Activated CD8-positive, alpha-beta T cell treated with anti-CD3 and anti-CD28 coated beads, Interleukin-2, amount 10 ng/mL, durations not matched to agents 7 days and 5 days (primary cell): ENCODE results near the gene TERT. TPM values are rescaled to one million over a fixed set of nuclear protein-coding genes. Genes with fewer than 3 reads are reported as not detected.

ENCODE experiments used
- ATAC-seq: fragments of 150-1000 bp; cut with Tn5 transposase; one replicate; pipeline ENCODE4 v1.10.0; 2021; ENCODE audit warnings: moderate library complexity
- CTCF ChIA-PET: fragments of 350-600 bp; sonication (Branson Sonifier 250); formaldehyde crosslinking; loops from one replicate; lab custom pipeline; 2021; ENCODE audit warnings: antibody characterized with exemption; lab: Charles Lee
- POLR2A ChIA-PET: fragments of 350-600 bp; sonication (Branson Sonifier 250); formaldehyde crosslinking; loops from one replicate; lab custom pipeline; 2021; ENCODE audit warnings: antibody characterized with exemption; lab: Charles Lee
- DNase-seq: peaks from one replicate; pipeline ENCODE4 v3.0.0-alpha.2; 2020
- H3K27ac Mint-ChIP-seq: one replicate; pipeline ENCODE4 v1.8.0; 2021; ENCODE audit warnings: mild to moderate bottlenecking, mixed read lengths
- H3K27me3 Mint-ChIP-seq: one replicate; pipeline ENCODE4 v1.8.0; 2021; ENCODE audit warnings: low read depth, mixed read lengths
- H3K36me3 Mint-ChIP-seq: one replicate; pipeline ENCODE4 v1.8.0; 2021; ENCODE audit warnings: low read depth, mixed read lengths
- H3K4me1 Mint-ChIP-seq: one replicate; pipeline ENCODE4 v1.8.0; 2021; ENCODE audit warnings: low read depth, mixed read lengths
- H3K4me3 Mint-ChIP-seq: one replicate; pipeline ENCODE4 v1.8.0; 2021; ENCODE audit warnings: mild to moderate bottlenecking, mixed read lengths
- H3K9me3 Mint-ChIP-seq: one replicate; pipeline ENCODE4 v1.8.0; 2022; ENCODE audit warnings: mixed read lengths; ENCODE audit not compliant: insufficient read depth
- total RNA-seq, 2 experiments: library from RNA; stranded (reverse); gene quantifications; one replicate each; pipeline ENCODE4 v1.2.3, GENCODE V29; 2021

TERT gene
- total RNA-seq, 2 experiments from 2014 or later, result 0.29 to 0.44 TPM

DNA sequence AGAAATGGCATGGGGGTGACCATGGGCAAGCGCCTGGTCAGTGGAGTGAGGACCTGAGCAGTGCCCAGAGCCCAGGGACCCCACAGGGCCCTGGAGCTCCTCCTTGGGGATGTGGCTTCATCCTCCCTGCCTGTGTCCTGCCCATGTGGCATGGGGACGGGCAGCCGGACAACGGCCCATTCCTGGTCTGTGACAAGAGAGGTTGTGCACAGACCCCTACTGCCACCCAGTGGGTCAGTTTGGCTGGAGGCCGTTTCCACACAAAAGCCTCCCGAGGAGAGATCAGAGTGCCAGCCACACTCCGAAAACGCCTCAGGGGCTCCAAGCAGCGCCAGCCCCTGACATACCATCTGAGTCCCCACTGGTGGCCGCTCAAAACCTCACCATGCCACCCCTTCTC lies 49.9 kb downstream of the TERT start:
- peaks cover 7% of the 10 kb centered on the region for H3K27me3 Mint-ChIP-seq
- DNase-seq (no peak), ATAC-seq (no peak)
- no peaks in the 10 kb centered on the region for H3K4me1 Mint-ChIP-seq
- H3K36me3 Mint-ChIP-seq, result no peaks in the 10 kb centered on the region
- POLR2A ChIA-PET, result interaction anchor here (1.1 kb wide), 1 partner anchor 12 kb away, joined by 3 read pairs; no protein-coding TSS in a partner anchor
- no peak overlapping the region for H3K4me3 Mint-ChIP-seq
- no peak overlapping the region for H3K27ac Mint-ChIP-seq
- CTCF ChIA-PET, result no interaction called here
- H3K9me3 Mint-ChIP-seq, result no peaks in the 10 kb centered on the region

DNA sequence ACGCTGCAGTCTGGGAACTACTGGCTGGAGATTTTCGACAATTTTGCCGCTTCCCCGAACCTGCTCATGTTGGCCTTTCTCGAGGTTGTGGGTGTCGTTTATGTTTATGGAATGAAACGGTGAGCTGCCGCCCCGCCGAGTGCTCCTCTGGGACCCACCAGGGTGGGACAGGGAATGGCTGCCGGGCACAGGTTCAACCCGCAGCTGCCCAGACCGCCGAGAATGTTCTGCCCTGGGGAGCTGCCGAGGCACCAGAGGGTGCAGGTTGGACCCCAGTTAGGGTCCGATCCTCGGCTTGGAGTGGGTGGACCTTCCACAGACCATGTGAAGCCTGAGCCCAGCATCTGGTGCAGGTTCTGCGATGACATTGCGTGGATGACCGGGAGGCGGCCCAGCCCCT lies 50.6 kb downstream of the TERT start:
- Mint-ChIP-seq H3K27ac (no peak overlapping the region), H3K9me3 (no peaks in the 10 kb centered on the region), H3K36me3 (no peaks in the 10 kb centered on the region), H3K27me3 (peaks cover 7% of the 10 kb centered on the region), H3K4me3 (no peak overlapping the region), H3K4me1 (no peaks in the 10 kb centered on the region)
- no peak for ATAC-seq
- ChIA-PET CTCF (no interaction called here), POLR2A (interaction anchor here (1.1 kb wide), 1 partner anchor 13 kb away, joined by 3 read pairs; no protein-coding TSS in a partner anchor)
- DNase-seq, result no peak

DNA sequence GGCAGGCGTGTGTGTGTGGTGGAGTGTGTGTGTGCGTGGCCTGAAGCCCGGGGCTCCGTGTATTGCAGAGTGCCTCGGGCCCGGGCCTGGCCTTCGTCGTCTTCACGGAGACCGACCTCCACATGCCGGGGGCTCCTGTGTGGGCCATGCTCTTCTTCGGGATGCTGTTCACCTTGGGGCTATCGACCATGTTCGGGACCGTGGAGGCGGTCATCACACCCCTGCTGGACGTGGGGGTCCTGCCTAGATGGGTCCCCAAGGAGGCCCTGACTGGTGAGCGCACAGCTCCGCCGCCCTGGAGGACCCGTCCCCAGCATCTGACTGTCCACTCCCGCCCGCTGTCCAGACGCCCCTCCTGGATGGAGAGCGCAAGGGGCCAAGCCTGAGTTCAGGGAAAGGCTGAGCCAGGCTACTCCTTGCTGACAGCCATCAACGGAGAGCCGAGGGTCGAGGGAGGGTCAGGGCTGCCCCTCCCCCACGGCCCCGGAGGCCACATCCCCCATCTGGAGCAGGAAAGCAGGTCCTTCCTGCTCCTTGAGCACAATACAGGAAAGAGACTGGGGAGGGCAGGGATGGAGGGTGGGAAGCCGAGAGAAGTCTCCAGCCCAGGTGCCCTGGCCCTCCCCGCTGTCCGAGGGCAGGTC lies 51.3 kb downstream of the TERT start:
- H3K9me3 Mint-ChIP-seq, result no peaks in the 10 kb centered on the region
- no peak overlapping the region for H3K27ac Mint-ChIP-seq
- peaks cover 7% of the 10 kb centered on the region for H3K27me3 Mint-ChIP-seq
- H3K4me1 Mint-ChIP-seq, result no peaks in the 10 kb centered on the region
- no peaks in the 10 kb centered on the region for H3K36me3 Mint-ChIP-seq
- DNase-seq, result no peak
- POLR2A ChIA-PET, result no interaction called here
- no peak overlapping the region for H3K4me3 Mint-ChIP-seq
- CTCF ChIA-PET, result no interaction called here
- ATAC-seq, result no peak

DNA sequence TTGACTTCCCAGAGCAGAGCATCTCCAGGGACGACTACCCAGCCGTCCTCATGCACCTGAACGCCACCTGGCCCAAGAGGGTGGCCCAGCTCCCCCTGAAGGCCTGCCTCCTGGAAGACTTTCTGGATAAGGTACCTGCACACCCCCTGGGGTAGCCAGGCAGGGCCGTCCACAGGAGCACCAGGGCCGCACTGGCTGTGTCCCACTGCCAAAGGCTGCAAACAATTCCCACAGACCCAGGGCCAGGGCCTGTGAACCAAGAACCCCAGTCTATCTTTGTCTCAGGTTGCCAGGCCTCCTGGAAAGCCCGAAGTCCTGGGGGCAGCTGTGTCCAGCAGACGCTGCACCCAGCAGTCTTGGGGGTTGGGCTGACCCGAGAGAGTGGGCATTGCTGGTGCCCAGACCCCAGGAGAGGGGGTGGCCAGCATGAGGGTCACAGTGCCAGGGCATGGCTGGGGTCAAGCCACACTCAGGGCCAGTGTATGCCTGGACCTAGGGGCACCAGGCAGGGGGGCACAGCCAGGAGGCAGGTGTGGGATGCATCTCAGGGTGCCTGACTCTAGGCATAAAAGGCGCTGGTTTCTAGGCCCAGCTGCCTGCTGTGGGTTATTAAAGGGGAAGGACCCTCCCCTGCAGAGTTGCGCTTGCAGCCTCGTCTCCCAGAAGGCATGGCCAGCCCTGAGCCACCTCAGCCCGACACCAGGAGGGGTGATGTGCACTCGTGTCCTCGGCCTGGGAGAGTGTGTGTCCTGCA lies 52.0 kb downstream of the TERT start:
- no peak for DNase-seq
- CTCF ChIA-PET, result no interaction called here
- H3K27me3 Mint-ChIP-seq, result peaks cover 7% of the 10 kb centered on the region
- no peaks in the 10 kb centered on the region for H3K9me3 Mint-ChIP-seq
- no peak overlapping the region for H3K27ac Mint-ChIP-seq
- ATAC-seq, result no peak
- H3K4me3 Mint-ChIP-seq, result no peak overlapping the region
- POLR2A ChIA-PET, result interaction anchor here (0.5 kb wide), 1 partner anchor 299 kb away, joined by 3 read pairs; no protein-coding TSS in a partner anchor
- H3K4me1 Mint-ChIP-seq, result no peaks in the 10 kb centered on the region
- no peaks in the 10 kb centered on the region for H3K36me3 Mint-ChIP-seq

DNA sequence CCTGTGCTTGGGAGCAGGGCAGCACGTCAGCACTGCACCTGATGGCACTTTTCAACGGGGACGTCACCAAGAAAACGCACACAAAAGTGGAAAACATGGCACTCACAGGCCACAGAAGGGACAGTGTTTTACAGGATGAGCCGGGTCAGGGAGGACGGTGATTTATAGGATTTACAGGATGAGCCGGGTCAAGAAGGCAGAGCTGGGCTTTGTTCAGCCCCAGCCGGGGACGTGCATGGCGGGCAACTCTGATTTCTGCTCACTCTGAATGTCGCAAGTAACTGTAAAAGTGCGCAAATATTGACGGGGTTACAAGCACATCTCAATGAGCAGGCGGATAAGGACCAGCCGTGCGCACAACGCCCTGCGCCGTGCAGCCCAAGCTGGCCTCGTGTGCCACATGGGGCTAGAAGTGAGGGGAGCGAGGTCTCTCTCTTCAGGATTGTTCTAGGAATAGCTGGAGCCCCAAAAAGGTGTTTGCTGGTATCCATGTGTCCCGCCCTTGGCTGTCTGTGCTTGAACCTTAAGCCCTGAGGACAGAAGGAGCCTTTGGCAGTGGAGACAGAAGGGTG lies 53.3 kb downstream of the TERT start:
- ChIA-PET POLR2A (no interaction called here), CTCF (no interaction called here)
- Mint-ChIP-seq H3K36me3 (no peaks in the 10 kb centered on the region), H3K27me3 (no peaks in the 10 kb centered on the region), H3K9me3 (no peaks in the 10 kb centered on the region), H3K27ac (no peak overlapping the region), H3K4me1 (no peaks in the 10 kb centered on the region), H3K4me3 (no peak overlapping the region)
- DNase-seq (no peak), ATAC-seq (no peak)

DNA sequence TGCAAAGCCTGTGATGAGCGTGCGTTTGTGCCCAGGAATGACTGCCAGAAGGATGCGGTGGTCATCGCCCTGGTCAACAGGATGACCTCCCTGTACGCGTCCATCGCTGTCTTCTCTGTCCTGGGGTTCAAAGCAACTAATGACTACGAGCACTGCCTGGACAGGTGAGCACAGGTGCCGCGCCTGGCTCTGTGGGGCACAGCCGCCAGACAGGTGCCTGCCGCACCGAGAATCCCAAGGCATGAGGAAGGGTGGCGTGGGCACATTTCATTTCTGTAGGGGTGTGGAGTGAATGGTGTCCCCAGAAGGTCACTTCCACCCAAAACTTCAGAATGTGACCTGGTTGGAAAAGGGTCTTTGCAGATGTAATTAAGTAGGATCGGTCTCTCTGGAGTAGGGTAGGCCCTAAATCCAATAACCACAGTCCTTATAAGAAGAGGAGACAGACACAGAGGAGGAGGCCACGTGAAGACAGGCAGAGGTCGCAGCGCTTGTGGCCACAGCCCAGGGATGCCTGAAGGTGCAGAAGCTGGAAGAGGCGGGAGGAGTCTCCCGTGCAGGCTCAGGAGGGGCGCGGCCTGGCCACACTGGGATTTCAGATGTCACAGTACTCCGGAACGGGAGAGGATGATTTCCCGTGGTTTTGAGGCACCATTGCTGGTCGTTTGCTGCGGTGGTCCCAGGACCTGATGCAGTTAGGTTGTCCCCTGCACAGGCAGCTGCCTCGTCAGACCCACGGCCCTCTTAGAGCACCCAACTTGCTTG lies 54.2 kb downstream of the TERT start:
- CTCF ChIA-PET, result no interaction called here
- Mint-ChIP-seq H3K9me3 (peaks cover 6% of the 10 kb centered on the region), H3K4me1 (no peaks in the 10 kb centered on the region), H3K27me3 (no peaks in the 10 kb centered on the region), H3K27ac (no peak overlapping the region), H3K36me3 (no peaks in the 10 kb centered on the region), H3K4me3 (no peak overlapping the region)
- ATAC-seq, result no peak
- POLR2A ChIA-PET, result no interaction called here
- no peak for DNase-seq

DNA sequence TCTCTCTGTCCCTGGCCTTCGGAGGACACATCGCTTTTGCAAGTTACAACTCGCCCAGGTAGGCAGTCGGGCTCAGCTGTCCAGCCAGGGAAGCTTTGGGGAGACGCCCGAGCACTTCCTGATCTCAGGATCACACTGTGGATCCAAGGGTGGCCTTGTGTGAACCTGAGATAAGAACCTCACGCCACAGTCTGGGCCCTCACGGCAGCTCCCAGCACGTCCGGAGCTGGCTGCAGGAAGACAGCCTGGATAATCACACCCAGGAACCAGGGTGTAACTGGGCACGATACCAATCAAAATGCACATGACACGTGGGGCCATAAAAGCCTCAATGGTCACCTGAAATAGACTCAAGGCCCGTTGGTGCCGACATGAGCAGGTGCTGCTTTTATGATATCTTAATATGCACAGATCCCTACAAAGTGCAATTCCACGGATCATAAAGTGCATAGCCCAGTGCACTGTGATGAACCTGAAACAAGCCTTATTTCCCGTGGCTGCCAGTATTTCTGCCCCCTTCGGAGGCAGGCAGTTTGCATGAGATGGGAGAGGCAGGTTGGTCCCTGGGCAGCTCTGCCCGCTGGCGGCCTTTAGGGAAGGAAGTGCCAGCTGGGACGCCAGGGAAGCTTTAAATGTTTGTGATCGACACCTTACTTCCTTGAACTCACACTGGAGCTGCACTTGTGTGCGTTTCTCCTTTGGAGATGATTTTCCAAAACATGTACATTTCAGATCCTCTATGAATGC lies 55.2 kb downstream of the TERT start:
- ChIA-PET CTCF (no interaction called here), POLR2A (no interaction called here)
- Mint-ChIP-seq H3K27me3 (no peaks in the 10 kb centered on the region), H3K4me1 (no peaks in the 10 kb centered on the region), H3K36me3 (no peaks in the 10 kb centered on the region), H3K4me3 (no peak overlapping the region), H3K27ac (no peak overlapping the region), H3K9me3 (peaks cover 8% of the 10 kb centered on the region)
- ATAC-seq (no peak), DNase-seq (no peak)

DNA sequence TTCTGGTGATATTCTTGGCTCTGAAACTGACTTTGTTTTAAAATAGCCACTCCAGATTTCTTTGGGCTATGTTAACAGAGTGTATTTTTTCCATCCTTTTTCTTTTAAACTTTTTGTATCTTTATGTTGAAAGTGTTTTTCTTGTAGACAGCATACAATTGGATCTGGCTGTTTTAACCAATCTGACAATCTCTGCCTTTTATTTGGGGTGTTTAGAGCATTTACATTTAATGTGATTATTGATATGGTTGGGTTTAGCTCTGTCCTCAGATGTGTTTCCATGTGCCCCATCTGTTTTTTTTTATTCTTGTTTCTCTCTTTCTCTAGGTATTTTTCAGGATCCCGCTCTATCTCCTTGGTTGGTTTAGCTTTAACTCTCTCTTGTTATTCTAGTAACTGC lies 59.0 kb downstream of the TERT start:
- no peak overlapping the region for H3K27ac Mint-ChIP-seq
- ATAC-seq, result no peak
- H3K9me3 Mint-ChIP-seq, result peaks cover 8% of the 10 kb centered on the region
- no peak overlapping the region for H3K4me3 Mint-ChIP-seq
- DNase-seq, result no peak
- POLR2A ChIA-PET, result no interaction called here
- H3K27me3 Mint-ChIP-seq, result no peaks in the 10 kb centered on the region
- H3K36me3 Mint-ChIP-seq, result no peaks in the 10 kb centered on the region
- no peaks in the 10 kb centered on the region for H3K4me1 Mint-ChIP-seq
- CTCF ChIA-PET, result no interaction called here

DNA sequence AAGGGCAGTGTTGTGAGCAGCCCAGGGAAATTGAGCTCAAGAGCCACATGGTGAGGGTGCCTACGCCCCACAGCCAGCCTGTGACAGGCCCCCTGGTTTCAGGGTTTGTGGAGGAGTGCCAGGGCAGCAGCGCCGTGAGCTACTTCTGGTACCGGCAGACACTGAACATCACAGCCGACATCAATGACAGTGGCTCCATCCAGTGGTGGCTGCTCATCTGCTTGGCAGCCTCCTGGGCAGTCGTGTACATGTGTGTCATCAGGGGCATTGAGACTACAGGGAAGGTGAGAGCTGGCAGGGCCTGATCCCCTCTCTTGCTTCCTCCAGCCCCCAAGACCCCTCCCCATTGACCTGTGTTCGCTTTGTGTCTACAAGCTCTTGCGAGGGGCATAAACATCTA lies 59.5 kb downstream of the TERT start:
- Mint-ChIP-seq H3K27ac (no peak overlapping the region), H3K9me3 (peaks cover 8% of the 10 kb centered on the region), H3K4me1 (peaks cover 2% of the 10 kb centered on the region), H3K36me3 (no peaks in the 10 kb centered on the region), H3K4me3 (no peak overlapping the region), H3K27me3 (no peaks in the 10 kb centered on the region)
- ChIA-PET POLR2A (no interaction called here), CTCF (no interaction called here)
- ATAC-seq (no peak), DNase-seq (peak; percentile 27)

DNA sequence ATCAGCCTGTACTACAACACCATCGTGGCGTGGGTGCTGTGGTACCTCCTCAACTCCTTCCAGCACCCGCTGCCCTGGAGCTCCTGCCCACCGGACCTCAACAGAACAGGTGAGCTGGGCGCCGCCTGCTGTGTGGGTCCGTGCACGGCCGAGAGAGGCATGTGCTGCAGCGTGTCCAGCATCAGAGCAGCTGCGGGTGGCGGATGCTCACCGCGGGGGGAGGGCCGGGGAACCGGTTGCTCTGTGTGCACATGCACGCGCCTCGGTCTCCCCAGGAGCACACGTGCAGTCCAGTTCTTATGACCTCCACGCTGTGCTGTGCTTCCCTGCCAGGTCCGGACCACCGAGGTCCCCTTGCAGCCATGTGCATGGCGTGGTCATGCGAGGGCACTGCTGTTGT lies 62.1 kb downstream of the TERT start:
- no peak for ATAC-seq
- peaks cover 12% of the 10 kb centered on the region for H3K27me3 Mint-ChIP-seq
- H3K9me3 Mint-ChIP-seq, result peaks cover 8% of the 10 kb centered on the region
- no peak for DNase-seq
- H3K4me1 Mint-ChIP-seq, result peaks cover 26% of the 10 kb centered on the region
- no peak overlapping the region for H3K27ac Mint-ChIP-seq
- H3K36me3 Mint-ChIP-seq, result no peaks in the 10 kb centered on the region
- POLR2A ChIA-PET, result no interaction called here
- no peak overlapping the region for H3K4me3 Mint-ChIP-seq
- CTCF ChIA-PET, result no interaction called here

DNA sequence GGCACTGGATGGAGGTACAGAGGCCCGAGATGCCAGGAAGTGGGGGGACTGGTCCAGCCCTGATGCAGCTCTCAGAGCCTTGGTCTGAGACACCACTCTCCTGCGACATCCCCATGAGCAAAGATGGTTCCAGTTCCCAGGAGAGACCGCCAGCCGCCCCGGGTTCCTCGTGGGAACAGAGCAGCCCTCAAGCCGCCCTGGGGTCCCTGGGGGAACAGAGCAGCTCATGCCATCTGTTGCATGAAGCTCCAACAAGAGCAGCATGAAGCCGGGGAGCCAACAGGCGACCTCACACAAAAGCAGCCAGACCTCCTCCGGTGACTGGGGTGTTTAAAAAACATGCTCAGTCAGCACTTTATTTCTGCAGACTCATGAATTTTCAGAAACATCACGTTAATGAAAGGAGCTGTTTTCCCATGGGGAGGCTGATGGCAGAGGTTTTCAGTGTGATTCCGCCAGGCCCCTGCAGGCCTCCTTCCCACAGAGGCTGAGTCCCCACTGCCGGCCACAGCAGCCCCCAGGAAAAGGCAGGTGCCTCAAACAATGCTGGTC lies 63.4 kb downstream of the TERT start:
- Mint-ChIP-seq H3K27ac (no peak overlapping the region), H3K9me3 (peaks cover 8% of the 10 kb centered on the region), H3K27me3 (peaks cover 22% of the 10 kb centered on the region), H3K4me1 (peaks cover 33% of the 10 kb centered on the region), H3K4me3 (no peak overlapping the region), H3K36me3 (no peaks in the 10 kb centered on the region)
- ATAC-seq, result no peak
- ChIA-PET POLR2A (no interaction called here), CTCF (no interaction called here)
- DNase-seq, result no peak
